ENCODE results near the gene TIGD2. TPM values are rescaled to one million over a fixed set of nuclear protein-coding genes. Genes with fewer than 3 reads are reported as not detected.

The TIGD2 gene
- total RNA-seq, 1 experiment from 2014 or later: 3.6 TPM

GRCh38 chr4:89164400-89164799 is 53.1 kb downstream of the TIGD2 start:
- Histone ChIP-seq H3K36me3 (ENCODE audit: control insufficient read depth, insufficient read depth, low read length) (no peaks in the 10 kb centered on the region), H3K9me3 (ENCODE audit: control insufficient read depth, insufficient read depth, low read depth, low read length) (no peaks in the 10 kb centered on the region), H3K4me3 (ENCODE audit: low read depth in 2 of 2, low read length in 2 of 2) (no peak overlapping the region), H3K4me1 (ENCODE audit: control insufficient read depth, insufficient read depth, low read length) (no peaks in the 10 kb centered on the region), H3K27me3 (ENCODE audit: control insufficient read depth, insufficient read depth, low read length) (no peaks in the 10 kb centered on the region), H3K27ac (ENCODE audit: low read length) (no peak overlapping the region)
- intact Hi-C loops (cut with micrococcal nuclease; ENCODE audit: unreplicated experiment): no loop called here
- in situ Hi-C loops (cut with HindIII; ENCODE audit: low pct_unique_long_range_greater_than_20kb, low sequenced_read_pairs): no loop called here
- BruUV-seq (replicated peaks): no TSS peak
- POLR2A ChIA-PET: no interaction called here
- ATAC-seq (no peak), DNase-seq (ENCODE audit: low read depth, low spot score) (no peak)
- CTCF ChIA-PET: interaction anchor here (0.5 kb wide), 1 partner anchor 540 kb away, joined by 4 read pairs; no protein-coding TSS in a partner anchor
- TF ChIP-seq POLR2AphosphoS5 (IDR thresholded peaks at IDR 0.05; ENCODE audit: low read depth, low read length) (no peak), CTCF (IDR thresholded peaks at IDR 0.05) (peak; percentile 22; the same call in 1 of the 2 replicates), TCF7L2 (IDR thresholded peaks at IDR 0.05; ENCODE audit: low read depth, low read length) (no peak), SIN3A (IDR thresholded peaks at IDR 0.05; ENCODE audit: borderline replicate concordance, insufficient read depth, low read depth, low read length) (no peak)
- TF ChIP-seq, protein P1, sequence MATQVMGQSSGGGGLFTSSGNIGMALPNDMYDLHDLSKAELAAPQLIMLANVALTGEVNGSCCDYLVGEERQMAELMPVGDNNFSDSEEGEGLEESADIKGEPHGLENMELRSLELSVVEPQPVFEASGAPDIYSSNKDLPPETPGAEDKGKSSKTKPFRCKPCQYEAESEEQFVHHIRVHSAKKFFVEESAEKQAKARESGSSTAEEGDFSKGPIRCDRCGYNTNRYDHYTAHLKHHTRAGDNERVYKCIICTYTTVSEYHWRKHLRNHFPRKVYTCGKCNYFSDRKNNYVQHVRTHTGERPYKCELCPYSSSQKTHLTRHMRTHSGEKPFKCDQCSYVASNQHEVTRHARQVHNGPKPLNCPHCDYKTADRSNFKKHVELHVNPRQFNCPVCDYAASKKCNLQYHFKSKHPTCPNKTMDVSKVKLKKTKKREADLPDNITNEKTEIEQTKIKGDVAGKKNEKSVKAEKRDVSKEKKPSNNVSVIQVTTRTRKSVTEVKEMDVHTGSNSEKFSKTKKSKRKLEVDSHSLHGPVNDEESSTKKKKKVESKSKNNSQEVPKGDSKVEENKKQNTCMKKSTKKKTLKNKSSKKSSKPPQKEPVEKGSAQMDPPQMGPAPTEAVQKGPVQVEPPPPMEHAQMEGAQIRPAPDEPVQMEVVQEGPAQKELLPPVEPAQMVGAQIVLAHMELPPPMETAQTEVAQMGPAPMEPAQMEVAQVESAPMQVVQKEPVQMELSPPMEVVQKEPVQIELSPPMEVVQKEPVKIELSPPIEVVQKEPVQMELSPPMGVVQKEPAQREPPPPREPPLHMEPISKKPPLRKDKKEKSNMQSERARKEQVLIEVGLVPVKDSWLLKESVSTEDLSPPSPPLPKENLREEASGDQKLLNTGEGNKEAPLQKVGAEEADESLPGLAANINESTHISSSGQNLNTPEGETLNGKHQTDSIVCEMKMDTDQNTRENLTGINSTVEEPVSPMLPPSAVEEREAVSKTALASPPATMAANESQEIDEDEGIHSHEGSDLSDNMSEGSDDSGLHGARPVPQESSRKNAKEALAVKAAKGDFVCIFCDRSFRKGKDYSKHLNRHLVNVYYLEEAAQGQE (IDR thresholded peaks at IDR 0.05; ENCODE audit: insufficient read depth in 1 of 2, low read depth in 2 of 2, low read length in 1 of 2): no peak

Other genes with a start within 250 kb of the TIGD2 start
- gene FAM13A, start 54.3 kb upstream of the TIGD2 start, total RNA-seq (2021; ENCODE audit: unreplicated experiment): 5.8 TPM
- gene GPRIN3, start 196.3 kb downstream of the TIGD2 start, total RNA-seq (2021; ENCODE audit: unreplicated experiment): 0.03 TPM